AG09309 (cell line): ENCODE data around the gene NUP42.

Experiments
- DNase-seq: peaks from one replicate; pipeline ENCODE4 v3.0.0-alpha.2; 2010; ENCODE audit warnings: low read depth
- H3K4me3 ChIP-seq: 2 replicates; pipeline ENCODE4 v1.5.1; 2011; ENCODE audit warnings: mild to moderate bottlenecking, low read depth, low read length, moderate library complexity; ENCODE audit not compliant: control insufficient read depth
- CTCF ChIP-seq: IDR thresholded peaks from 2 replicates; pipeline ENCODE4 v1.5.1; 2011; ENCODE audit warnings: mild to moderate bottlenecking, low read depth, low read length, inconsistent platforms; ENCODE audit not compliant: insufficient read depth, control insufficient read depth; ENCODE audit errors: missing control alignments

NUP42 gene

GRCh38 chr7:23161482-23161881, 20.4 kb upstream of the NUP42 start:
- no peak overlapping the region for H3K4me3 ChIP-seq
- no peak for DNase-seq
- TF ChIP-seq CTCF = no peak

GRCh38 chr7:23164846-23165245, 17.0 kb upstream of the NUP42 start:
- no peak overlapping the region for H3K4me3 ChIP-seq
- TF ChIP-seq CTCF = no peak
- DNase-seq = no peak

GRCh38 chr7:23165316-23165715, 16.5 kb upstream of the NUP42 start:
- DNase-seq = no peak
- H3K4me3 ChIP-seq = no peak overlapping the region
- TF ChIP-seq CTCF = no peak

- no peak for DNase-seq
- no peak overlapping the region for H3K4me3 ChIP-seq
- no peak for TF ChIP-seq CTCF
Measured at GRCh38 chr7:23167691-23168090, 14.2 kb upstream of the NUP42 start.

- no peak for DNase-seq
- no peak overlapping the region for H3K4me3 ChIP-seq
- no peak for TF ChIP-seq CTCF
Measured at GRCh38 chr7:23168111-23168885, 13.6 kb upstream of the NUP42 start.

GRCh38 chr7:23175938-23176337, 5.9 kb upstream of the NUP42 start:
- H3K4me3 ChIP-seq = no peak overlapping the region
- no peak for TF ChIP-seq CTCF
- DNase-seq = no peak
